ENCODE data around the gene OR6F1.

DNA sequence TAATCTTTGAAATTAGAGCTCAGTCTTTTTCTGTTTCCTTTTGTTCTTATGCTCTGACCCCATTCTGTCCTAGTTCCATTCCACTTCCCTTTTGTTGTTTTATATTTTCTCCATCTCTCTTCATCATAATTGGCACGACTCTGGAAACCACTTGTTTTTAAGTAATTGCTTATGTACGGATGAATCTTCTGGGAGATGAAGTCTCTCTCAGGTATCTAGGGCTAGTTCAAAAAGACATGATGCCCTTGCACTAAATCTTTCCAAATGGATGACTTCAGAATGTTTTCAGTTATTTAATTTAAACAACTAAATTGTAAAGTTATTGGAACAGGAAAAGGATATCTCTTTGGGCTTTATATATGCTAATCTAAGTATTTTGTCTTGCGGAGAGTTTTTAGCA, at the start of gene OR6F1:
- TF ChIP-seq, protein P1, sequence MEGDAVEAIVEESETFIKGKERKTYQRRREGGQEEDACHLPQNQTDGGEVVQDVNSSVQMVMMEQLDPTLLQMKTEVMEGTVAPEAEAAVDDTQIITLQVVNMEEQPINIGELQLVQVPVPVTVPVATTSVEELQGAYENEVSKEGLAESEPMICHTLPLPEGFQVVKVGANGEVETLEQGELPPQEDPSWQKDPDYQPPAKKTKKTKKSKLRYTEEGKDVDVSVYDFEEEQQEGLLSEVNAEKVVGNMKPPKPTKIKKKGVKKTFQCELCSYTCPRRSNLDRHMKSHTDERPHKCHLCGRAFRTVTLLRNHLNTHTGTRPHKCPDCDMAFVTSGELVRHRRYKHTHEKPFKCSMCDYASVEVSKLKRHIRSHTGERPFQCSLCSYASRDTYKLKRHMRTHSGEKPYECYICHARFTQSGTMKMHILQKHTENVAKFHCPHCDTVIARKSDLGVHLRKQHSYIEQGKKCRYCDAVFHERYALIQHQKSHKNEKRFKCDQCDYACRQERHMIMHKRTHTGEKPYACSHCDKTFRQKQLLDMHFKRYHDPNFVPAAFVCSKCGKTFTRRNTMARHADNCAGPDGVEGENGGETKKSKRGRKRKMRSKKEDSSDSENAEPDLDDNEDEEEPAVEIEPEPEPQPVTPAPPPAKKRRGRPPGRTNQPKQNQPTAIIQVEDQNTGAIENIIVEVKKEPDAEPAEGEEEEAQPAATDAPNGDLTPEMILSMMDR (IDR thresholded peaks at IDR 0.05; ENCODE audit: poor library complexity), result no peak
- no peak for TF ChIP-seq EZH2phosphoT487 (IDR thresholded peaks at IDR 0.05; ENCODE audit: low read depth, severe bottlenecking, unreplicated experiment)
